CD14-positive monocyte (primary cell): ENCODE measurements around the gene SPECC1L. TPM values are rescaled to one million over a fixed set of nuclear protein-coding genes. Genes with fewer than 3 reads are reported as not detected.
A peak's percentile ranks its signal among the peaks of the same experiment; 100 is the strongest.

Experiments
- DNase-seq, 3 donors: peaks; one replicate each; pipeline ENCODE4 v3.0.0-alpha.2; 2011 to 2022
- H2AFZ ChIP-seq: 2 replicates; pipeline ENCODE4 v1.6.0; 2012; ENCODE audit warnings: mild to moderate bottlenecking, low read depth, low read length, inconsistent platforms; ENCODE audit not compliant: insufficient read depth, poor library complexity, severe bottlenecking
- H3K27ac ChIP-seq, 2 donors: 1 replicate in 1 of 2; 2 replicates in 1 of 2; pipeline ENCODE4 v1.5.1; 2012 to 2013; ENCODE audit warnings: low read length in 2 of 2, control low read depth in 1 of 2, inconsistent platforms in 1 of 2, low read depth in 1 of 2, mild to moderate bottlenecking in 1 of 2
- H3K27me3 ChIP-seq, 2 donors: one replicate each; pipeline versions ENCODE4 v1.6.0 to v1.6.1; 2011 to 2013; ENCODE audit warnings: low read length in 2 of 2; ENCODE audit not compliant: control insufficient read depth in 2 of 2, insufficient read depth in 2 of 2
- H3K36me3 ChIP-seq, 2 donors: replicated peaks in 1 of 2; 1 replicate in 1 of 2; 2 replicates in 1 of 2; pipeline versions ENCODE4 v1.5.1 to v1.6.1; 2012 to 2013; ENCODE audit warnings: low read length in 2 of 2, control low read depth in 1 of 2, inconsistent platforms in 1 of 2, mild to moderate bottlenecking in 1 of 2; ENCODE audit not compliant: insufficient read depth in 2 of 2, control insufficient read depth in 1 of 2
- H3K4me1 ChIP-seq, 2 donors: 1 replicate in 1 of 2; 2 replicates in 1 of 2; pipeline versions ENCODE4 v1.5.1 to v1.6.1; 2012 to 2013; ENCODE audit warnings: low read length in 2 of 2, control low read depth in 1 of 2, inconsistent platforms in 1 of 2, mild to moderate bottlenecking in 1 of 2, moderate library complexity in 1 of 2; ENCODE audit not compliant: insufficient read depth in 2 of 2, control insufficient read depth in 1 of 2
- H3K4me2 ChIP-seq: replicated peaks from 2 replicates; pipeline ENCODE3; 2012; ENCODE audit warnings: low read length, moderate library complexity, mild to moderate bottlenecking; ENCODE audit not compliant: poor library complexity, severe bottlenecking; ENCODE audit errors: extremely low read depth
- H3K4me3 ChIP-seq, 3 experiments: fragments of 200-600 bp in 1 of 3; sonication (generic) in 1 of 3; replicated peaks in 1 of 3; 1 replicate in 2 of 3; 2 replicates in 1 of 3; pipeline ENCODE4 v1.5.1; 2011 to 2013; ENCODE audit warnings: low read length in 3 of 3, mild to moderate bottlenecking in 3 of 3, control low read depth in 2 of 3, low read depth in 2 of 3, inconsistent platforms in 1 of 3, moderate library complexity in 1 of 3
- H3K79me2 ChIP-seq: 2 replicates; pipeline ENCODE4 v1.6.0; 2012; ENCODE audit warnings: mild to moderate bottlenecking, control low read depth, inconsistent platforms, low read length, moderate library complexity; ENCODE audit not compliant: insufficient read depth
- H3K9ac ChIP-seq: 2 replicates; pipeline ENCODE4 v1.6.0; 2017; ENCODE audit warnings: low read length, mild to moderate bottlenecking; ENCODE audit not compliant: insufficient read depth, poor library complexity, severe bottlenecking
- H3K9me3 ChIP-seq, 2 donors: replicated peaks in 1 of 2; 1 replicate in 1 of 2; 2 replicates in 1 of 2; pipeline versions ENCODE4 v1.5.1 to v1.6.1; 2012 to 2013; ENCODE audit warnings: low read length in 2 of 2, control low read depth in 1 of 2; ENCODE audit not compliant: control insufficient read depth in 1 of 2, insufficient read depth in 1 of 2
- H4K20me1 ChIP-seq: 2 replicates; pipeline ENCODE4 v1.6.0; 2012; ENCODE audit warnings: mild to moderate bottlenecking, low read length, control low read depth, moderate library complexity; ENCODE audit not compliant: insufficient read depth
- H3K27ac Mint-ChIP-seq, 7 donors: one replicate each; pipeline ENCODE4 v1.8.0; 2020; ENCODE audit warnings: mild to moderate bottlenecking in 7 of 7, mixed read lengths in 7 of 7, moderate library complexity in 6 of 7, inconsistent platforms in 2 of 7
- H3K27me3 Mint-ChIP-seq, 3 donors: one replicate each; pipeline ENCODE4 v1.8.0; 2021 to 2022; ENCODE audit warnings: low read depth in 3 of 3, mild to moderate bottlenecking in 3 of 3, mixed read lengths in 3 of 3, moderate library complexity in 3 of 3, inconsistent platforms in 1 of 3
- H3K36me3 Mint-ChIP-seq, 2 donors: one replicate each; pipeline ENCODE4 v1.8.0; 2020; ENCODE audit warnings: mixed read lengths in 2 of 2, inconsistent platforms in 1 of 2, mild to moderate bottlenecking in 1 of 2
- H3K4me1 Mint-ChIP-seq: one replicate; pipeline ENCODE4 v1.8.0; 2020; ENCODE audit warnings: mild to moderate bottlenecking, mixed read lengths
- H3K4me3 Mint-ChIP-seq, 2 donors: one replicate each; pipeline ENCODE4 v1.8.0; 2020; ENCODE audit warnings: mild to moderate bottlenecking in 2 of 2, mixed read lengths in 2 of 2, moderate library complexity in 1 of 2
- H3K9me3 Mint-ChIP-seq, 7 donors: one replicate each; pipeline ENCODE4 v1.8.0; 2020 to 2022; ENCODE audit warnings: mixed read lengths in 7 of 7, mild to moderate bottlenecking in 6 of 7, moderate library complexity in 6 of 7, inconsistent platforms in 2 of 7
- WGBS: methylation state at CpG from one replicate; pipeline ENCODE4 v1.1.5; 2013; ENCODE audit warnings: missing lambda C conversion rate; ENCODE audit not compliant: insufficient coverage; 5-methylcytosine and 5-hydroxymethylcytosine counted together
- intact Hi-C, 2 donors: fragments of 100-400 bp; cut with micrococcal nuclease; formaldehyde crosslinking; loops; one replicate each; pipeline versions ENCODE4 v1.15.0 to v1.15.1; 2023
- polyA plus RNA-seq, 3 donors: library from polyadenylated mRNA; depleted of rRNA in 1 of 3; unstranded in 2 of 3; stranded (reverse) in 1 of 3; fragments of 300-500 nt in 2 of 3; fragments of >200 nt in 1 of 3; fragmentation: Illumina TruSeq in 2 of 3; gene quantifications; 1 replicate in 2 of 3; 2 replicates in 1 of 3; pipeline ENCODE4 v1.2.3, GENCODE V29; 2012 to 2021
- TF ChIP-seq, protein P1 (sequence below): fragments of 200-600 bp; IDR thresholded peaks from one replicate; pipeline ENCODE4 v1.8.0; 2022; ENCODE audit warnings: antibody characterized with exemption, mild to moderate bottlenecking

SPECC1L gene
- polyA plus RNA-seq, 3 donors: 2.5 to 7.2 (median 4.9) TPM

DNA sequence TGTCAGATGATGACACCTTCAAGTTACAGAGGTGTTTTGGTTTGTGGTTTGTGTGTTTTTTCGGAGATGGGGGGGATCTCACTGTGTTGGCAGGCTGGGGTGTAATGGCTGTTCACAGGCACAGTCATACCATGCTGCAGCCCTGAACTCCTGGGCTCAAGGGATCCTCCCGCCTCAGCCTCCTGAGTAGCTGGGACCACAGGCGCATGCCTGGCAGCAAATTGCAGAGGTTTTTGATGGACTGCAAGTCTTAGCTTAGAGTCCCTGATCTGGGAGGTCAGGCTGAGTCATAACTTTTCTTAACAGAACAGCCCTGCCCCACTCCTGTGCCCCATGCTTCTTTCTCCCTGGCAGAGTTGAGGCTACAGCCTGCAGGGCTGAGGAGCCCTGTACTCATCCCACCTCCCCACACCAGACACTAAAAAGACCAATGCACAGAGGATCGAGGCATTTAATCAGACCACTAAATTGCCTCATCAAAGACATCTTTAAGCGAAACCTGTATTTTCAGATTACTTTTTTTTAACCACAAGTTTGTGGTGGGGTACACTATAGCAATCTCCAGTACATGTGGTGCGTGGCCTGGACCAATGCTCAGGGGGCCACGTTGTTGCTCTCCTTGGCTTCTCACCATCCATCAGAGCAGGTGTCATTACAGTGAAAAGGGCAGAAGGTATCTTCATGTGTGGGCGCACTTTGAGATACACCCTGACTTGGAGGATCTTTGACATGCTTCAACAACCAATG, 139.7 kb downstream of the SPECC1L start:
- Mint-ChIP-seq H3K4me1 (peaks cover 9% of the 10 kb centered on the region), H3K36me3 (peaks cover 57 to 89% of the 10 kb centered on the region in 2 donors), H3K27ac (peak overlapping the region in 4 of 7 donors; percentile 17 to 79 (median 22)), H3K27me3 (peaks cover 0 to 2% (median 0%) of the 10 kb centered on the region in 3 donors), H3K4me3 (no peak overlapping the region), H3K9me3 (no peaks in the 10 kb centered on the region)
- Histone ChIP-seq H3K27me3 (no peaks in the 10 kb centered on the region), H3K79me2 (no peaks in the 10 kb centered on the region), H2AFZ (no peak overlapping the region), H3K4me1 (no peaks in the 10 kb centered on the region), H3K4me3 (no peak overlapping the region), H3K4me2 (no peak overlapping the region), H4K20me1 (peaks cover 10% of the 10 kb centered on the region), H3K36me3 (peaks cover 28 to 65% of the 10 kb centered on the region in 2 donors), H3K9ac (no peak overlapping the region), H3K27ac (no peak overlapping the region), H3K9me3 (no peaks in the 10 kb centered on the region)
- DNase-seq: no peak
- intact Hi-C loops: no loop called here
- 56% methylated on average over 2 of the region's 8 CpGs for WGBS
- TF ChIP-seq, protein P1, sequence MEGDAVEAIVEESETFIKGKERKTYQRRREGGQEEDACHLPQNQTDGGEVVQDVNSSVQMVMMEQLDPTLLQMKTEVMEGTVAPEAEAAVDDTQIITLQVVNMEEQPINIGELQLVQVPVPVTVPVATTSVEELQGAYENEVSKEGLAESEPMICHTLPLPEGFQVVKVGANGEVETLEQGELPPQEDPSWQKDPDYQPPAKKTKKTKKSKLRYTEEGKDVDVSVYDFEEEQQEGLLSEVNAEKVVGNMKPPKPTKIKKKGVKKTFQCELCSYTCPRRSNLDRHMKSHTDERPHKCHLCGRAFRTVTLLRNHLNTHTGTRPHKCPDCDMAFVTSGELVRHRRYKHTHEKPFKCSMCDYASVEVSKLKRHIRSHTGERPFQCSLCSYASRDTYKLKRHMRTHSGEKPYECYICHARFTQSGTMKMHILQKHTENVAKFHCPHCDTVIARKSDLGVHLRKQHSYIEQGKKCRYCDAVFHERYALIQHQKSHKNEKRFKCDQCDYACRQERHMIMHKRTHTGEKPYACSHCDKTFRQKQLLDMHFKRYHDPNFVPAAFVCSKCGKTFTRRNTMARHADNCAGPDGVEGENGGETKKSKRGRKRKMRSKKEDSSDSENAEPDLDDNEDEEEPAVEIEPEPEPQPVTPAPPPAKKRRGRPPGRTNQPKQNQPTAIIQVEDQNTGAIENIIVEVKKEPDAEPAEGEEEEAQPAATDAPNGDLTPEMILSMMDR: no peak

DNA sequence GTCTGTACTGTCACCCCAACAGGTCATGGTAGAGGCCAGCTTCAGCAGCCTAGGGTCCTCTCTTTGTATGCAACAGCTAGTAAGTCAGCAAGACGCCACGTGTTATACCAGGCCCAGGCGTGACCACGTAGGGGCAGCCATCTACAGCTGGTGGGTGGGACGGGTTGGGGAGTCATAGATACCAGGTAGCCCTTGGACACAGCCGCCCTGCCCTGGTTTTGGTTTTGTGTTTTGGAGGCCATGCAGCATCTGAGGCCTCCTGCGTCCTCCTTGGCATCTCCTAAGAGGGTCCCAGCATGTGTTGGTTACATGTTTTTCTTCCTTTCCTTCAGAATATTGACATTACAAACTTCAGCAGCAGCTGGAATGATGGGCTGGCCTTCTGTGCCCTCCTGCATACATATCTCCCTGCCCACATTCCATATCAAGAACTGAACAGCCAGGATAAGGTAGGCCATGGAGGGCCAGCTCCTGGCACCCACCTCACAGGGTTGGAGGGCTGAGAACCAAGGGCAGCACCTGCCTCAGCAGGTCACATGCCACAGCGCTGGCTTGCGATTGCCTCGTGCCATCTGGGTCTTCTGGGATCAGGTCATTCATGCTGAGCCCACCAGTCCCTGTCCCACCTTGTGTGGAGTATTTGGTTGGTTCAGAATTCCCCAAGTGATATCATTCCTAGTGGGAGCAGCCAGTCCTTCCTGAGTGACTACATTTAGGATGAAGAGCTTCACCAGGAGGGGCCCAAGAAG, 140.8 kb downstream of the SPECC1L start:
- Histone ChIP-seq H3K4me2 (no peak overlapping the region), H3K27ac (no peak overlapping the region), H4K20me1 (peaks cover 10% of the 10 kb centered on the region), H3K4me1 (no peaks in the 10 kb centered on the region), H3K9me3 (no peaks in the 10 kb centered on the region), H3K36me3 (peaks cover 36 to 75% of the 10 kb centered on the region in 2 donors), H3K27me3 (no peaks in the 10 kb centered on the region), H3K4me3 (no peak overlapping the region), H2AFZ (no peak overlapping the region), H3K79me2 (no peaks in the 10 kb centered on the region), H3K9ac (no peak overlapping the region)
- no peak for DNase-seq
- Mint-ChIP-seq H3K4me1 (peaks cover 8% of the 10 kb centered on the region), H3K9me3 (no peaks in the 10 kb centered on the region), H3K4me3 (no peak overlapping the region), H3K36me3 (peaks cover 57 to 86% of the 10 kb centered on the region in 2 donors), H3K27me3 (no peaks in the 10 kb centered on the region), H3K27ac (peak overlapping the region in 1 of 7 donors; percentile 25)
- TF ChIP-seq, protein P1: no peak
- 98% methylated on average over 8 of the region's 10 CpGs for WGBS
- intact Hi-C loops: no loop called here
